ENCODE results near the gene MMP25. TPM values are rescaled to one million over a fixed set of nuclear protein-coding genes. Genes with fewer than 3 reads are reported as not detected.
"Not testable (repeated sequence)": the region's sequence is repeated elsewhere in the genome, so short reads cannot be mapped to it uniquely, and the experiment has no call there.

Gene MMP25
- total RNA-seq, 1 donor from 2014 or later = 0.17 TPM

- TF ChIP-seq CTCF (IDR thresholded peaks at IDR 0.05; ENCODE audit: insufficient read depth, low read length, poor library complexity, severe bottlenecking) = no peak
- no peak for DNase-seq (ENCODE audit: low read depth)
- Histone ChIP-seq H3K36me3 (ENCODE audit: control insufficient read depth, insufficient read depth, low read length) (no peaks in the 10 kb centered on the region), H3K27me3 (ENCODE audit: control insufficient read depth, insufficient read depth, low read length) (peaks cover 41% of the 10 kb centered on the region), H3K4me3 (ENCODE audit: low read depth, low read length) (no peak overlapping the region)
These were observed 3.6 kb downstream of the MMP25 start for GRCh38 chr16:3049921-3050481.

- TF ChIP-seq CTCF (IDR thresholded peaks at IDR 0.05; ENCODE audit: insufficient read depth, low read length, poor library complexity, severe bottlenecking) = no peak
- peaks cover 38% of the 10 kb centered on the region for H3K27me3 ChIP-seq (ENCODE audit: control insufficient read depth, insufficient read depth, low read length)
These were observed 4.1 kb downstream of the MMP25 start for GRCh38 chr16:3050487-3050886.

GRCh38 chr16:3051009-3051408 lies 4.6 kb downstream of the MMP25 start:
- H3K4me3 ChIP-seq (ENCODE audit: low read depth, low read length) = no peak overlapping the region
- TF ChIP-seq CTCF (IDR thresholded peaks at IDR 0.05; ENCODE audit: insufficient read depth, low read length, poor library complexity, severe bottlenecking) = no peak
- H3K36me3 ChIP-seq (ENCODE audit: control insufficient read depth, insufficient read depth, low read length) = peaks cover 1% of the 10 kb centered on the region
- peaks cover 33% of the 10 kb centered on the region for H3K27me3 ChIP-seq (ENCODE audit: control insufficient read depth, insufficient read depth, low read length)
- no peak for DNase-seq (ENCODE audit: low read depth)

More at GRCh38 chr16:3050487-3050886, 4.1 kb downstream of the MMP25 start:
- Histone ChIP-seq H3K4me3 (ENCODE audit: low read depth, low read length) (no peak overlapping the region), H3K36me3 (ENCODE audit: control insufficient read depth, insufficient read depth, low read length) (peaks cover 1% of the 10 kb centered on the region)
- DNase-seq (ENCODE audit: low read depth) = no peak

GRCh38 chr16:3051494-3051893 lies 5.1 kb downstream of the MMP25 start:
- Histone ChIP-seq H3K27me3 (ENCODE audit: control insufficient read depth, insufficient read depth, low read length) (peaks cover 28% of the 10 kb centered on the region), H3K4me3 (ENCODE audit: low read depth, low read length) (no peak overlapping the region), H3K36me3 (ENCODE audit: control insufficient read depth, insufficient read depth, low read length) (peaks cover 1% of the 10 kb centered on the region)
- TF ChIP-seq CTCF (IDR thresholded peaks at IDR 0.05; ENCODE audit: insufficient read depth, low read length, poor library complexity, severe bottlenecking) = no peak
- no peak for DNase-seq (ENCODE audit: low read depth)

- not testable (repeated sequence) for H3K36me3 ChIP-seq (ENCODE audit: control insufficient read depth, insufficient read depth, low read length); DNase-seq (ENCODE audit: low read depth); H3K4me3 ChIP-seq (ENCODE audit: low read depth, low read length)
- peaks cover 16% of the 10 kb centered on the region for H3K27me3 ChIP-seq (ENCODE audit: control insufficient read depth, insufficient read depth, low read length)
These were observed 6.4 kb downstream of the MMP25 start for GRCh38 chr16:3052571-3053329.

- not testable (repeated sequence) for H3K4me3 ChIP-seq (ENCODE audit: low read depth, low read length); H3K36me3 ChIP-seq (ENCODE audit: control insufficient read depth, insufficient read depth, low read length); DNase-seq (ENCODE audit: low read depth)
- H3K27me3 ChIP-seq (ENCODE audit: control insufficient read depth, insufficient read depth, low read length) = peaks cover 14% of the 10 kb centered on the region
These were observed 7.0 kb downstream of the MMP25 start for GRCh38 chr16:3053330-3053710.

Data from kidney epithelial cell (primary cell).